ENCODE data around the gene MX1.

The MX1 gene

GRCh38 chr21:41425954-41426675, at the start of gene MX1:
Gene MX1 (plus strand): TSS chr21:41426239. CDS start chr21:41432071, 5,832 bp downstream.
- no peak for DNase-seq (ENCODE audit: low read depth in 2 of 2)

- no peak for DNase-seq (ENCODE audit: low read depth in 2 of 2)
Observed at GRCh38 chr21:41377715-41378114, 48.3 kb upstream of the MX1 start.

GRCh38 chr21:41378849-41379248, 47.2 kb upstream of the MX1 start:
- DNase-seq (ENCODE audit: low read depth in 2 of 2) = no peak

GRCh38 chr21:41379901-41380300, 46.1 kb upstream of the MX1 start:
- no peak for DNase-seq (ENCODE audit: low read depth in 2 of 2)

DNA sequence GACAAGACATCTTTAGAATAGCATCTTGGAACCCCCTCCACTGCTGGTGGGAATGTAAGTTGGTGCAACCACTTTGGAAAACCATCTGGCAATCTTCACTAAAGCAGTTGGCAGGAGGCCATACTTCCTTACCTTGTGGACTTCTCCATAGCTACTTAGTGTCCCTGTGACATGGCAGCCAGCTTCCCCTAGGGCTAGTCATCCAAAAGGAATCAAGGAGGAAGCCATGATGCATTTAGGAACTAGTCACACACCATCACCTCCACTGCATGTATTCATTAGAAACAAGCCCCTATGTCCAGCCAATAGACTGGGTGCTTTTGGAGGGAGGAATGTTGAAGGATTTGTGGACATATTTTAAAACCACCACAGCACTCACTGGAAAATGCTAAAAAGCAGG, 44.3 kb upstream of the MX1 start:
- no peak for DNase-seq (ENCODE audit: low read depth in 2 of 2)

DNA sequence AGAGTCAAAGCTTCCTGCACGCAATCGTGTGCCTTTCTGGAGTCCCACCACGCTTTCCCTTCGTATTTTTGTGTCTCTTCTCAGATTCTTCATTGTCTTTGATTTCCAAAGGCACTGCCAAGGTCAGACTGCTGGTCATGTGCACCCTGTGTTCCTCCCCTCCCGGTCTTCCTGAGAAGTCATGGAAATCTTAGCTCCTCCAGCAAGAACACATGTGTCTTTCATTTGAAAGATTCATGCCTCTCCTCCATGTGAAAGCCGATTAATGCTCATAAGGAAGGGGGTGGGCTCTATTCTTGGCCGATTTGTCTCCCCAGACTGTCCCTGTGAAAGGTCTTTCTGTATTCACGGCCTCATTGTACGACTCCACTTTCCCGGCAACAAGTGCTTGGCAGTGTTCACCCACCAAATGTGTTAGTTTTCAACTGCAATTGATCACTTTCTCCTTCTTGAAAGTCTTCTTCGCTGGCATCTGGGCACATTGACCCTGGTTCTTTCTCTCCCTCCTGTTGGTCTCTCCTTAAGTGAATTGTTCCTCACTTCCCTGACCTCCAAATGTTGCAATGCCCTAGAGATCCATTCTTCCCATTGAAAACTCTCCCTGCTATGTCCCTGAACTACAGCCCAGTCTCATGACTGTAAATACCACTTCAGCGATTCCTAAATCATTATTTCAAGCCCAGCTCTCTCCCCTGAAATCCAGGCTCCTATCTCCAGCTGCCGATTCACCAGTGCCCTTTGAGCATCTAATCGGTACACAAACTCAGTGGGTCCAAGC, 38.8 kb upstream of the MX1 start:
- no peak for DNase-seq (ENCODE audit: low read depth in 2 of 2)

- no peak for DNase-seq (ENCODE audit: low read depth in 2 of 2)
Observed at GRCh38 chr21:41387824-41388223, 38.2 kb upstream of the MX1 start.

GRCh38 chr21:41388259-41388658, 37.8 kb upstream of the MX1 start:
- DNase-seq (ENCODE audit: low read depth in 2 of 2) = no peak

DNA sequence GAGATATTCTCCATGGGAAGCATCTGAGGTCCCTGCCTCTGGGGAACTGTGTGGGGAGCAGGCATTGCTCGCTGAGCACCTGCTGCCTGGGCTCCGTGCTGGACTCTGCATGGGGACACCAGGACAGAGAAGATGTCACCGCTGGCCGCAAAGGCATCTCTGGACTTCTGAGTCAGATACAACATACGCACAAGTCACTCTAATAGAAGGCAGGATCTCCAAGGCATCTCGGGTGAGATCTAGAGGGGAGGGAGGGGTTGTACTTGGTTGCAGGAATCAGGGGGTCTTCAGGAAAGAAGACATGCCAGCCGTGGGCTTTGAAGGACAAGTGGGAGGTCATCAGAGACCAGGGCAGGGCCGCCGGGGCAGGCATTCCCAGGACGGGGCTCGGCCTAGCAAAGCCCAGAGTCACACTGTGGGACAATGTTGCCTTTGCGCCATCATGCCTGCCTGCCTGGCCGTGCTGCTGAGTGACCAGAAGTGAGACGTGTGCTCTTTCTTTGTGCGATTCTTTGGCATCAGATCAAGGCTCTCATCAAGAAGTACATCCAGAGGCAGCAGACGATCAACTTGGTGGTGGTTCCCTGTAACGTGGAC, 35.9 kb upstream of the MX1 start:
- DNase-seq (ENCODE audit: low read depth in 2 of 2) = no peak

DNA sequence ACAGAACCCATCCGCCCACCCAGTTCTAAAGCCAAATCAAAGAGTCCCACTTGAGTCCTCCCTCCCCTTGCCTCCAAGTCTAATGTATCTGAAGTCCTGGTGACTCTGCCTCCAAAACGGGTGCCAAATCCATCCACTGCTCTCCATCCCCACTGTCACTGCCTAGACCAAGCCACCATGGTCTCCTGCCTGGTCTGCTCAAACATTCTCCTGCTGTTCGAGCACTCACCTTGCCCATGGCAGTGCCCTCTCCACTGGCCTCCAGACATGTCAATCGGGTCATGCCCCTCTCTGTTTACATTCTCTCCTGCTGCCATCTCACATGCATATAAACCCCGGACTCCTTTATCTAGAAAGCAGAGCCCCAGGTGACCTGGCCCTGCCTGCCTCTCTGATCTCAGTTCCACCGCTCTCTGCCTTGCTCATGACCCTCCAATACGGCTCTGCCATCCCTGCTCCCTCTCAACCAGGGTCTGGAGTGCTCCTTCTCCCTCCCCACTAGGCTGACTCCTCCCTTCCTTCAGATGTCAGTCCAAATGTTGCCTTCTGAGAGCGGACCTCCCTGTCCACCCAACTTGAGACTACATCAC, 32.1 kb upstream of the MX1 start:
- DNase-seq (ENCODE audit: low read depth in 2 of 2) = no peak

DNA sequence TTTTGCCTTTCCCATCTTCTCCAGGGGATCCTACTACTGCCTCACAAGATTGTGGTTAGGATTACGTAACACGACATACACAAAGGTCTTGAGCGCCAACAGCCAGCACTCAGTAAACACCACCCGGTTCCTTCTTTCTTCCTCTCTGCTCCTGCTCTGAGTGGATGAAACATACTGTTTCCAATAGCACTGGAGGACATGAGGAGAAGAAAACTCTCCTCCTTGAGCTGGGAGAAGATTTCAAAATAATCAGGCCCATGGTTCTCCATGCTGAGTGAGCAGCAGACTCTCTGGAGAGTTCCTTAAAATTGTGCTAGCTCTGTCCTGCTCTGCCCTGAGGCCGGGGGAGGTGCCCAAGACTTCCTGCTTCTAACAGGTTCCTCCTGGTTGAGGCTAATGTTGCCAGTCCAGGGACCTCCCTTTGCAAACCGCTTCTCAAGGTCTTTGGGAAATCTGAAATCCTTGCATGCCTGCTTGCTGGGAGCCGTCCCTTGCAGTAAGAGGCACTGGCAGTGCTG, 29.4 kb upstream of the MX1 start:
- DNase-seq (ENCODE audit: low read depth in 2 of 2) = no peak

DNA sequence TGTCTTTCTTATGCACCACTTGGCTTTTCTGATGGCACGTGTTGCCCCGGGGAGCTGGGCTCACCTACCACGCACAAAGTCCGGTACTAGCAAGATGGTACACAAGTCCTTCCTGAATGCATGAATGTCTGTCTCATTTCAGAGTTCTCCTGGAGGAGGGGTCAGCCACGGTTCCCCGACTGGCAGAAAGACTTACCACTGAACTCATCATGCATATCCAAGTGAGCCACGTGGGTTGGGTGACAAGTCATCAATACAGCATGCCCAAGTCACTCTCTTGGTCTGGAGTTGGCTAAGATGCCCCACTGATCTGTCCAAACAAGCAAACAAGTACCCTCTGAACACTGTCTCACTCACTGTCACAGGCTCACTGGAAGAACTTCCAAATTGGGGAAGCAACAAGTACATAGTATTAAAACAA, 28.6 kb upstream of the MX1 start:
- no peak for DNase-seq (ENCODE audit: low read depth in 2 of 2)

- DNase-seq (ENCODE audit: low read depth in 2 of 2) = no peak
Observed at GRCh38 chr21:41398251-41398650, 27.8 kb upstream of the MX1 start.

DNA sequence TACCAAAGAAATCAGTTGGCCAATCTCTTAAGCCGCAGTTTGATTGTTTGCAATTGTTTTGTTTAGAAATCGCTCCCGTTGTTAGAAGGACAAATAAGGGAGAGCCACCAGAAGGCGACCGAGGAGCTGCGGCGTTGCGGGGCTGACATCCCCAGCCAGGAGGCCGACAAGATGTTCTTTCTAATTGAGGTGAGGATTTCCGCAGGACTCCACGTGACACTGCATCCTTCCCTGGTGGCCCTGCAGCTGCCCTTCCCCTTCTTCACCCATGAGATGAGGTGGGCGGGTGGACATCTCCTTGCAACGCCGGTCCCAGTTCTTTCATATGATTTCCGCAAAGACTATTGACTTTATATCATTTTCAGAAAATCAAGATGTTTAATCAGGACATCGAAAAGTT, 27.2 kb upstream of the MX1 start:
- DNase-seq (ENCODE audit: low read depth in 2 of 2) = no peak

DNA sequence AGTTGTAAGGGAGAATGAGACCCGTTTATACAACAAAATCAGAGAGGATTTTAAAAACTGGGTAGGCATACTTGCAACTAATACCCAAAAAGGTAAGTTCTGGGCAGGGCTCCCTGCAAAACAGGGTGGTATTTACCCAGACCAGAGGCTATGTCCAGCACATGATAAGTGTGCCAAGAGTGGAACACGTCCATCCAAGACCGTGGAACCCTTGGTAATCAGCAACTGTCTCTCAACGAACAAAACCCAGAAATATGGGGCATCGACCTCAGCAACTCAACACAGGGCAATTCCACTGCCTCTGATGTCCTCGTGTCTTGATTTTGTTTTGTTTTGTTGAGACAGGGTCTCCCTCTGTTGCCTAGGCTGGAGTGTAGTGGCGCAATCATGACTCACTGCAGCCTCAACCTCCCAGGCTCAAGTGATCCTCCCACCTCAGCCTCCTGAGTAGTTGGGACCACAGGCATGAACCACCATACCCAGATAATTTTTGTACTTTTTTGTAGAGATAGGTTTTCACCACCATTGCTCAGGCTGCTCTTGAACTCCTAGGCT, 26.7 kb upstream of the MX1 start:
- DNase-seq (ENCODE audit: low read depth in 2 of 2) = no peak

DNA sequence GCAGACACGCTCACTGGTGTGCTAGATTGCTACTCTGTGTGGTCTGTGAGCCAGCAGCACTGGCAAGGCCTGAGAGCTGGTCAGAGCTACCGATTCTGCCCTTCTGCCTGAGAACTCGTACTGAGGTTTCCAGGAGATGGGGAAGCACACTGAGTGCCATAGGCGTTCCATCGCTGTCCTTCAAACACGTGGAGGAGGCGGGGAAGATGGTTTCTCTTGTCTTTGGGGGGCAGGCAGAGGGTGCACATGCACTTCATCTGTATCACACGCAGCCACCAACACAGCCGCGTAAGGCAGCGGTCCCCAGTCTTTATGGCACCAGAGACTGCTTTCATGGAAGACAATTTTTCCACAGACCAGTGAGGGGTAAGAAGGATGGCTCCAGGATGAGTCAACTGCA, 23.8 kb upstream of the MX1 start:
- no peak for DNase-seq (ENCODE audit: low read depth in 2 of 2)

GRCh38 chr21:41402796-41403195, 23.2 kb upstream of the MX1 start:
- no peak for DNase-seq (ENCODE audit: low read depth in 2 of 2)

DNA sequence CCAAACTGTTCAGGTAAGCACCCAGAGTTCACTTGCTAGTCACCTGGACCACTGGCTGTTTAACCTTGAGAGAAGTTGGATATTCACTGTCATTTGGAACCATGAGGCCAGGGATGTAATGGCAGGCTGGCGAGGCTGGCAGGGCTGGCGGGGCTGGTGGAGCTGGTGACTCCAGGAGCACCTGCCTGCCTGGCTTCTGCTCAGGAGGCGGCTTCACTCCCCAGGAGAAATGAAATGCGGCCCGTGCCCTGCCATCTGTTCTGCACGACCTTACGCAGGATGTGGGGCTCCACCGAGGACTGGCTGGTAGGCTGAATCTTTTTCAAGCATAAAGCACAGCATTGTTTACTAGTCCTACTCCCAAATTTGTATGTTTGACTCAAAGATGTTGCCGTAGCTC, 22.7 kb upstream of the MX1 start:
- DNase-seq (ENCODE audit: low read depth in 2 of 2) = no peak

DNA sequence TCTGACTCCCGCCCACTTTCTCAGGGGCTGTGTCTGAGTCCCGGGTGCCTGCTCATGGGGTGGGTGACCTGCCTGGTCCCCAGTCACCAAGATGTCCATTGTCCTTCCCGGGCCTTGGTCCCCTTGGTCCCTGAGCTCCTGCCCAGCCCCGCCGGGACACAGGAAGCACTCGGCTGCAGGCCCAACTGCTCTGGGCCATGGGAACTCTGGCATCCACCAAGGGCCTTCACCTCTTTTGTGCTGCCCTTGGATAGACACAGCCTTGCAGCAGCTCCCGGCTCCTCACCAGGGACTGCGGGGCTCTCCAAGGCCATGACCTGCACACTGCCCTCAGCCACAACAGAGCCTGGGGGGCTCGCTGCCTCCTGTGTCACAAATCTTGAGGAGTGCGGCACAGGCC, 22.1 kb upstream of the MX1 start:
- DNase-seq (ENCODE audit: low read depth in 2 of 2) = no peak

GRCh38 chr21:41405321-41405720, 20.7 kb upstream of the MX1 start:
- DNase-seq (ENCODE audit: low read depth in 2 of 2) = no peak

- DNase-seq (ENCODE audit: low read depth in 2 of 2) = no peak
Observed at GRCh38 chr21:41406340-41406739, 19.7 kb upstream of the MX1 start.

All from fibroblast of skin of left biceps (primary cell).